Ascending aorta (tissue), 2 donors: Measurements from ENCODE around the gene SMKR1. TPM values are rescaled to one million over a fixed set of nuclear protein-coding genes. Genes with fewer than 3 reads are reported as not detected.

Experiments used
- DNase-seq, 2 donors: peaks; one replicate each; pipeline ENCODE4 v3.0.0-alpha.2; 2019; ENCODE audit warnings: low spot score in 2 of 2
- H3K27ac ChIP-seq, 2 donors: fragments of 200-600 bp; sonication (generic); one replicate each; pipeline ENCODE4 v1.5.1; 2016 to 2017; ENCODE audit warnings: mild to moderate bottlenecking in 1 of 2
- H3K27me3 ChIP-seq: fragments of 200-600 bp; sonication (generic); one replicate; pipeline ENCODE4 v1.5.1; 2017
- H3K36me3 ChIP-seq, 2 donors: fragments of 200-600 bp; sonication (generic); one replicate each; pipeline ENCODE4 v1.5.1; 2016
- H3K4me1 ChIP-seq, 2 donors: fragments of 200-600 bp; sonication (generic); one replicate each; pipeline ENCODE4 v1.5.1; 2016 to 2017; ENCODE audit warnings: mild to moderate bottlenecking in 1 of 2
- H3K4me3 ChIP-seq, 2 donors: fragments of 200-600 bp; sonication (generic); one replicate each; pipeline ENCODE4 v1.5.1; 2016 to 2017; ENCODE audit warnings: mild to moderate bottlenecking in 1 of 2
- H3K9me3 ChIP-seq, 2 donors: fragments of 200-600 bp; sonication (generic); one replicate each; pipeline ENCODE4 v1.5.1; 2016
- CTCF ChIP-seq, 3 experiments: fragments of 200-600 bp in 2 of 3; fragments of 450-650 bp in 1 of 3; sonication (generic) in 2 of 3; IDR thresholded peaks; one replicate each; pipeline ENCODE4 v1.5.1; 2016 to 2019; ENCODE audit warnings: antibody characterized with exemption in 3 of 3, mild to moderate bottlenecking in 1 of 3, moderate library complexity in 1 of 3
- intact Hi-C: fragments of 100-400 bp; cut with DNase I; formaldehyde crosslinking; loops from one replicate; pipeline ENCODE4 v1.15.1; 2023
- total RNA-seq: library from RNA; depleted of rRNA; stranded (reverse); fragments of >200 nt; gene quantifications from one replicate; pipeline ENCODE4 v1.1.0, GENCODE V29; 2016

Gene SMKR1
- total RNA-seq, 1 donor from 2014 or later: not detected

- no peaks in the 10 kb centered on the region for H3K4me1 ChIP-seq
- no peak for TF ChIP-seq CTCF (IDR thresholded peaks at IDR 0.05)
- no peaks in the 10 kb centered on the region for H3K27me3 ChIP-seq
- no peak overlapping the region for H3K27ac ChIP-seq
- H3K36me3 ChIP-seq: no peaks in the 10 kb centered on the region
- no peak for DNase-seq
- H3K4me3 ChIP-seq: no peak overlapping the region
- intact Hi-C loops: no loop called here
- no peaks in the 10 kb centered on the region for H3K9me3 ChIP-seq
Observed at GRCh38 chr7:129514683-129515082, 12.4 kb downstream of the SMKR1 start.

- Histone ChIP-seq H3K9me3 (no peaks in the 10 kb centered on the region), H3K4me1 (no peaks in the 10 kb centered on the region), H3K4me3 (no peak overlapping the region), H3K27me3 (no peaks in the 10 kb centered on the region), H3K27ac (no peak overlapping the region), H3K36me3 (no peaks in the 10 kb centered on the region)
- no peak for DNase-seq
- intact Hi-C loops: no loop called here
- TF ChIP-seq CTCF (IDR thresholded peaks at IDR 0.05): no peak
Observed at GRCh38 chr7:129515381-129515780, 13.1 kb downstream of the SMKR1 start.

GRCh38 chr7:129517931-129518330 lies 15.6 kb downstream of the SMKR1 start:
- DNase-seq: no peak
- Histone ChIP-seq H3K27ac (no peak overlapping the region), H3K4me1 (no peaks in the 10 kb centered on the region), H3K36me3 (no peaks in the 10 kb centered on the region), H3K9me3 (no peaks in the 10 kb centered on the region), H3K4me3 (no peak overlapping the region), H3K27me3 (no peaks in the 10 kb centered on the region)
- intact Hi-C loops: no loop called here
- TF ChIP-seq CTCF (IDR thresholded peaks at IDR 0.05): no peak

- DNase-seq: no peak
- Histone ChIP-seq H3K36me3 (no peaks in the 10 kb centered on the region), H3K4me3 (no peak overlapping the region), H3K27ac (no peak overlapping the region), H3K4me1 (no peaks in the 10 kb centered on the region), H3K27me3 (no peaks in the 10 kb centered on the region), H3K9me3 (no peaks in the 10 kb centered on the region)
- TF ChIP-seq CTCF (IDR thresholded peaks at IDR 0.05): no peak
- intact Hi-C loops: no loop called here
Observed at GRCh38 chr7:129519464-129519863, 17.1 kb downstream of the SMKR1 start.

GRCh38 chr7:129522088-129522970 lies 20.0 kb downstream of the SMKR1 start:
- no peak overlapping the region for H3K4me3 ChIP-seq
- no peaks in the 10 kb centered on the region for H3K9me3 ChIP-seq
- no peaks in the 10 kb centered on the region for H3K27me3 ChIP-seq
- H3K4me1 ChIP-seq: no peaks in the 10 kb centered on the region
- no peak for DNase-seq
- no peak overlapping the region for H3K27ac ChIP-seq
- intact Hi-C loops: no loop called here
- no peaks in the 10 kb centered on the region for H3K36me3 ChIP-seq
- TF ChIP-seq CTCF (IDR thresholded peaks at IDR 0.05): no peak
